Breast epithelium (tissue), 4 donors: Measurements from ENCODE around the gene CBFA2T2. TPM values are rescaled to one million over a fixed set of nuclear protein-coding genes. Genes with fewer than 3 reads are reported as not detected.
"Not testable (repeated sequence)": the region's sequence is repeated elsewhere in the genome, so short reads cannot be mapped to it uniquely, and the experiment has no call there.

Experiments
- DNase-seq, 2 donors: peaks; one replicate each; pipeline ENCODE4 v3.0.0-alpha.2; 2019; ENCODE audit warnings: low spot score in 2 of 2
- H3K27ac ChIP-seq, 2 donors: fragments of 200-600 bp; sonication (generic) in 1 of 2; one replicate each; pipeline ENCODE4 v1.5.1; 2016 to 2019; ENCODE audit warnings: mild to moderate bottlenecking in 1 of 2
- H3K27me3 ChIP-seq, 2 donors: fragments of 200-600 bp; sonication (generic) in 1 of 2; one replicate each; pipeline versions ENCODE4 v1.5.1 to v1.6.0; 2017 to 2019; ENCODE audit warnings: control low read depth in 1 of 2, mild to moderate bottlenecking in 1 of 2
- H3K36me3 ChIP-seq: fragments of 200-600 bp; one replicate; pipeline ENCODE4 v1.5.1; 2019
- H3K4me1 ChIP-seq, 2 donors: fragments of 200-600 bp; sonication (generic); one replicate each; pipeline ENCODE4 v1.5.1; 2016 to 2019; ENCODE audit warnings: control low read depth in 1 of 2
- H3K4me3 ChIP-seq, 3 donors: fragments of 200-600 bp; sonication (generic); 1 replicate in 2 of 3; 2 replicates in 1 of 3; pipeline ENCODE4 v1.5.1; 2016 to 2019; ENCODE audit warnings: mild to moderate bottlenecking in 3 of 3, moderate library complexity in 2 of 3
- H3K9me3 ChIP-seq, 2 donors: fragments of 200-600 bp; sonication (generic) in 1 of 2; one replicate each; pipeline ENCODE4 v1.5.1; 2016 to 2019; ENCODE audit warnings: control low read depth in 1 of 2
- CTCF ChIP-seq, 3 donors: fragments of 450-650 bp; IDR thresholded peaks; one replicate each; pipeline ENCODE4 v1.5.1; 2016 to 2017; ENCODE audit warnings: antibody characterized with exemption in 3 of 3, mild to moderate bottlenecking in 3 of 3, moderate library complexity in 3 of 3
- POLR2A ChIP-seq: fragments of 450-650 bp; IDR thresholded peaks from one replicate; pipeline ENCODE4 v1.6.1; 2016; ENCODE audit warnings: antibody characterized with exemption, mild to moderate bottlenecking, moderate library complexity
- POLR2AphosphoS5 ChIP-seq, 3 donors: sonication (generic); formaldehyde crosslinking; IDR thresholded peaks; one replicate each; pipeline ENCODE4 v1.6.1; 2017; ENCODE audit warnings: antibody characterized with exemption in 3 of 3
- intact Hi-C: fragments of 100-400 bp; cut with DNase I; formaldehyde crosslinking; loops from one replicate; pipeline ENCODE4 v1.15.1; 2023; ENCODE audit warnings: low total_unique reads
- total RNA-seq, 3 donors: library from RNA; depleted of rRNA; stranded (reverse); fragments of >200 nt; gene quantifications; one replicate each; pipeline ENCODE4 v1.1.0, GENCODE V29; 2016

CBFA2T2 gene
- total RNA-seq, 3 donors from 2014 or later, result 10.9 to 20.9 (median 17.0) TPM

- TF ChIP-seq POLR2AphosphoS5 (IDR thresholded peaks at IDR 0.05) (peak; percentile 35 to 57 (median 49)), CTCF (IDR thresholded peaks at IDR 0.05) (peak; percentile 92 to 97 (median 93))
- DNase-seq, result peak; percentile 68 to 93
- H3K9me3 ChIP-seq, H3K27me3 ChIP-seq, H3K36me3 ChIP-seq, H3K27ac ChIP-seq, intact Hi-C loops, H3K4me1 ChIP-seq, H3K4me3 ChIP-seq: not testable (repeated sequence)
Measured at GRCh38 chr20:33456916-33457642, 32.8 kb upstream of the CBFA2T2 start.

- no peak for TF ChIP-seq POLR2A
- no peak for TF ChIP-seq POLR2AphosphoS5 (IDR thresholded peaks at IDR 0.05)
- TF ChIP-seq CTCF (IDR thresholded peaks at IDR 0.05), result no peak
- H3K27me3 ChIP-seq, result no peaks in the 10 kb centered on the region
- no peak for DNase-seq
- H3K4me1 ChIP-seq, result no peaks in the 10 kb centered on the region
- no peaks in the 10 kb centered on the region for H3K9me3 ChIP-seq
- no peaks in the 10 kb centered on the region for H3K36me3 ChIP-seq
- intact Hi-C loops, result no loop called here
- H3K4me3 ChIP-seq, result no peak overlapping the region
- no peak overlapping the region for H3K27ac ChIP-seq
Measured at GRCh38 chr20:33459599-33459998, 30.3 kb upstream of the CBFA2T2 start.

GRCh38 chr20:33460711-33461110 is 29.2 kb upstream of the CBFA2T2 start:
- no peaks in the 10 kb centered on the region for H3K27me3 ChIP-seq
- no peak overlapping the region for H3K4me3 ChIP-seq
- no peak for TF ChIP-seq POLR2A
- TF ChIP-seq POLR2AphosphoS5 (IDR thresholded peaks at IDR 0.05), result no peak
- no peak for TF ChIP-seq CTCF (IDR thresholded peaks at IDR 0.05)

GRCh38 chr20:33463332-33464101 is 26.4 kb upstream of the CBFA2T2 start:
- Histone ChIP-seq H3K36me3 (no peaks in the 10 kb centered on the region), H3K27ac (no peak overlapping the region)
- intact Hi-C loops, result loop anchor here (10.0 kb wide), 1 partner anchor 191 kb away; no protein-coding TSS in a partner anchor

More at GRCh38 chr20:33460711-33461110, 29.2 kb upstream of the CBFA2T2 start:
- DNase-seq, result no peak
- intact Hi-C loops, result loop anchor here (10.0 kb wide), 1 partner anchor 194 kb away; no protein-coding TSS in a partner anchor
- Histone ChIP-seq H3K4me1 (no peaks in the 10 kb centered on the region), H3K36me3 (no peaks in the 10 kb centered on the region), H3K9me3 (no peaks in the 10 kb centered on the region), H3K27ac (no peak overlapping the region)

GRCh38 chr20:33464759-33465158 is 25.1 kb upstream of the CBFA2T2 start:
- H3K4me1 ChIP-seq, H3K9me3 ChIP-seq, H3K27ac ChIP-seq, H3K36me3 ChIP-seq, DNase-seq, H3K4me3 ChIP-seq, H3K27me3 ChIP-seq: not testable (repeated sequence)
- intact Hi-C loops, result loop anchor here (10.0 kb wide), 1 partner anchor 190 kb away; no protein-coding TSS in a partner anchor

More at GRCh38 chr20:33463332-33464101, 26.4 kb upstream of the CBFA2T2 start:
- Histone ChIP-seq H3K9me3 (no peaks in the 10 kb centered on the region), H3K4me1 (no peaks in the 10 kb centered on the region), H3K4me3 (no peak overlapping the region), H3K27me3 (no peaks in the 10 kb centered on the region)
- no peak for DNase-seq
- TF ChIP-seq POLR2AphosphoS5 (IDR thresholded peaks at IDR 0.05) (no peak), POLR2A (no peak)
